ENCODE results near the gene CCNI2. TPM values are rescaled to one million over a fixed set of nuclear protein-coding genes. Genes with fewer than 3 reads are reported as not detected.

The CCNI2 gene
- total RNA-seq, 2 experiments from 2014 or later = 4.3 to 4.6 TPM

Other genes with a start within 250 kb of the CCNI2 start
- gene IL5, start 203.9 kb upstream of the CCNI2 start, total RNA-seq = 1 to 10 TPM in 1 of 2 experiments, under 1 TPM in 1; 0.69 to 1.6 TPM
- 10 to 100 TPM; 46.0 to 51.3 TPM for gene RAD50, start 190.4 kb upstream of the CCNI2 start, total RNA-seq
- 1 to 10 TPM; 3.9 to 5.5 TPM for gene IL13, start 89.3 kb upstream of the CCNI2 start, total RNA-seq
- under 1 TPM; 0.32 to 0.77 TPM for gene IL4, start 73.4 kb upstream of the CCNI2 start, total RNA-seq
- 10 to 100 TPM in 1 of 2 experiments, 1 to 10 TPM in 1; 7.1 to 10.6 TPM for gene KIF3A, start 9.9 kb upstream of the CCNI2 start, total RNA-seq
- gene SEPTIN8, start 29.8 kb downstream of the CCNI2 start, total RNA-seq = 10 to 100 TPM; 18.6 to 19.9 TPM
- under 1 TPM in 1 of 2 experiments, not detected in 1; 0.05 TPM for gene SOWAHA, start 65.9 kb downstream of the CCNI2 start, total RNA-seq
- gene SHROOM1, start 83.2 kb downstream of the CCNI2 start, total RNA-seq = under 1 TPM; 0.63 to 0.89 TPM
- gene GDF9, start 119.0 kb downstream of the CCNI2 start, total RNA-seq = under 1 TPM; 0.41 to 0.69 TPM
- 100 to 1,000 TPM; 299 to 537 TPM for gene UQCRQ, start 119.2 kb downstream of the CCNI2 start, total RNA-seq
- gene LEAP2, start 126.2 kb downstream of the CCNI2 start, total RNA-seq = 1 to 10 TPM; 2.5 to 3.1 TPM
- gene AFF4, start 216.2 kb downstream of the CCNI2 start, total RNA-seq = 10 to 100 TPM; 20.9 to 29.3 TPM